ENCODE measurements around the gene SLC9A9.

- TF ChIP-seq CTCF (IDR thresholded peaks at IDR 0.05) (no peak), POLR2A (IDR thresholded peaks at IDR 0.05) (no peak)
Observed at GRCh38 chr3:143514874-143515273, 333.4 kb downstream of the SLC9A9 start.

Measured in thyroid gland (tissue), 4 donors.